GM11168 (cell line): ENCODE results near the gene PIGU.

Source experiments
- in situ Hi-C: fragments of 300-500 bp; cut with MboI; formaldehyde crosslinking; loops from one replicate; pipeline ENCODE4 v1.12.0; 2022; ENCODE audit warnings: low sequenced_read_pairs; ENCODE audit not compliant: unreplicated experiment

The PIGU gene

GRCh38 chr20:34540596-34541263, 136.2 kb downstream of the PIGU start:
- in situ Hi-C loops, result no loop called here

DNA sequence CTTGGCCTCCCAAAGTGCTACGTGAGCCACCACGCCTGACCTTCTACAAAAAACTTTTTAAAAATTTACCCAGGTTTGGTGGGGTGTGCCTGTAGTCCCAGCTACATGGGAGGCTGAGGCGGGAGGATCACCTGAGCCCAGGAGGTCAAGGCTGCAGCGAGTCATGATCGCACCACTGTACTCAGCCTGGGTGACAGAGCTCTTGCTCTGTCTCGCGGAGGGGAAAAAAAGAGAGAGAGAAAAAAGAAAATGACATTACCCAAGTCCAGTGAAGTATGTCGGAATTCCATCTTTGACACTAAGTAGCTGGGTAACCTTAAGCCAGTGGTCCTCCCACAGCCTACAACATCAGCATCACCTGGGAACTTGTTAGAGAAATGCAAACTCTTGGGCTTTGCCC, 137.1 kb downstream of the PIGU start:
- in situ Hi-C loops, result loop anchor here (10.0 kb wide), 1 partner anchor 225 kb away; no protein-coding TSS in a partner anchor

DNA sequence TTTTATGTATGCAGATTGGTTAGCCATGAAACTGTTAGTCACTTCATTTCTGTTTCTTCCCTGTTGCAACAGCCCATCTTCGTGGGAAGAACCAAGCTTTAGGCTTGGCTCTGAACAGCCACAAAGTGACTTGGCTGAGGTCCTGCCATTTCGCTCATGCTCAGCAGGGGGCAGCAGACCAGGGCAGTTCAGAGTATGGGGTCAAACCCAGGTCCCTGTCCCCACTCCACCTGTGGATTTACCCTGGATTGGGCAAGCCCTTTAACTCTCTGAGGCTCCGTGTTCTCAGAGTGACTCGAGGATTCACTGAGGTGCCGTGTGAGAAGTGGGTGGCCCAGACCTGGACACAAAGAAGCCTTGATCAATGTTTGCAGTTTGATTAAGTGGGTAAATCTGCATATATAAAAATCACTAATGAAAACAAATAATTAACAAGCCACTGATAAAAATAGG, 138.2 kb downstream of the PIGU start:
- in situ Hi-C loops, result loop anchor here (10.0 kb wide), 1 partner anchor 226 kb away; no protein-coding TSS in a partner anchor

- in situ Hi-C loops, result loop anchor here (10.0 kb wide), 1 partner anchor 227 kb away; no protein-coding TSS in a partner anchor
These were observed 139.2 kb downstream of the PIGU start for GRCh38 chr20:34537651-34538050.

- in situ Hi-C loops, result loop anchor here (10.0 kb wide), 1 partner anchor 228 kb away; no protein-coding TSS in a partner anchor
These were observed 140.0 kb downstream of the PIGU start for GRCh38 chr20:34536798-34537394.

GRCh38 chr20:34535857-34536256, 141.0 kb downstream of the PIGU start:
- in situ Hi-C loops, result loop anchor here (10.0 kb wide), 1 partner anchor 229 kb away; no protein-coding TSS in a partner anchor

- in situ Hi-C loops, result loop anchor here (10.0 kb wide), 1 partner anchor 229 kb away; no protein-coding TSS in a partner anchor
These were observed 141.5 kb downstream of the PIGU start for GRCh38 chr20:34535301-34535840.

DNA sequence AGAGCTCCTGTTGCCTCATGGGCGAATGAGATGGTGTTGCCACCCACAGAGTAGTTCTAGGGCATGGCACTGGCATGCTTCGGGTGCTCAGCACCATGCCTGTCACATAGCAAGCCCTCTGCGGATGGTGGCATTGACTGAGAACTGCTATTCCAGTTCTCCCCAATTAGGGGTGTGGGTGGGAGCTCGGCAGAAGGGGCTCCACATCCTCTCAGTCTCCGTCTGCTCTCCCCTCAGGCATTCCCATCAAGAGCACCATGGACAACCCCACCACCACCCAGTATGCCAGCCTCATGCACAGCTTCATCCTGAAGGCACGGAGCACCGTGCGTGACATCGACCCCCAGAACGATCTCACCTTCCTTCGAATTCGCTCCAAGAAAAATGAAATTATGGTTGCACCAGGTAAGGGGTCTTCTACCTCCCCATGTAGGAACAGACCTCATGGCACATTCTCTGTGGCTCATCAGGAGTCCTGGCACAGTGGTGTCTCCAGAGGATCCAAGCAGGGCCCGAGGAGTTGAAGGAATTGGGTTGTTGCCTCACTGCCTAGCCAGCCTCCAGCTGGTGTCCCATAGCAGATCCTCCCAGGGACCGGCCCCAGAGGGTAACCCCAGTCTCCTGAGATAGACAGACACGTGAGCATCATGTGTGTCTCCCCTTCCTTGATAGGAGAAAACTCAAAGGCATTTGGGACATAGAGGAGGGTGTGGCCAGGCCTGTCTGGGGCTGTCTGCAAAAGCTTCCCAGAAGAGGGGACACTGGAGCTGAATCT, 142.3 kb downstream of the PIGU start:
- in situ Hi-C loops, result loop anchor here (10.0 kb wide), 1 partner anchor 230 kb away; no protein-coding TSS in a partner anchor

GRCh38 chr20:34532756-34533155, 144.1 kb downstream of the PIGU start:
- in situ Hi-C loops, result loop anchor here (10.0 kb wide), 1 partner anchor 232 kb away; no protein-coding TSS in a partner anchor

- in situ Hi-C loops, result loop anchor here (10.0 kb wide), 1 partner anchor 232 kb away; no protein-coding TSS in a partner anchor
These were observed 144.6 kb downstream of the PIGU start for GRCh38 chr20:34532320-34532719.

GRCh38 chr20:34531608-34532265, 145.2 kb downstream of the PIGU start:
- in situ Hi-C loops, result loop anchor here (10.0 kb wide), 1 partner anchor 233 kb away; no protein-coding TSS in a partner anchor

GRCh38 chr20:34530342-34530741, 146.6 kb downstream of the PIGU start:
- in situ Hi-C loops, result loop anchor here (10.0 kb wide), 1 partner anchor 234 kb away; no protein-coding TSS in a partner anchor

DNA sequence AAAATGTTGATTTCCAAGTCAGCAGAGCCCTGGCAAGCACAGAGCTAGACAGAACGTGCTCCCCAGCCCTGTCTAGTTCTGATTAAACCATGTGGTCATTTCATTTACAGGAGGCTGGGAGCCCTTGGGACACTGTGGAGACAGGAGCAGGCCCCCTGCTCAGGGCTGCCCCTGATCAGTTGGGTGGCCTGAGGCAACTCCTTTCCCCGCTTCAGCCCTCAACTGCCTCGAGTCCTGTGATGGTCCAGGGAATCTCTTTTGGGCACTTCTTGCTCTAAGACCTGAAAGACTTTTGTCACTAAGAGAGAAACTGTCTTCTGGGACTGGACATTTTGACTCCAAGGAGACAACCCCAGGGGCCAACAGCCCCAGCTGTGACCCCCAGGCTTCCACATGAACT, 147.2 kb downstream of the PIGU start:
- in situ Hi-C loops, result loop anchor here (10.0 kb wide), 1 partner anchor 235 kb away; no protein-coding TSS in a partner anchor

GRCh38 chr20:34528921-34529297, 148.0 kb downstream of the PIGU start:
- in situ Hi-C loops, result no loop called here

DNA sequence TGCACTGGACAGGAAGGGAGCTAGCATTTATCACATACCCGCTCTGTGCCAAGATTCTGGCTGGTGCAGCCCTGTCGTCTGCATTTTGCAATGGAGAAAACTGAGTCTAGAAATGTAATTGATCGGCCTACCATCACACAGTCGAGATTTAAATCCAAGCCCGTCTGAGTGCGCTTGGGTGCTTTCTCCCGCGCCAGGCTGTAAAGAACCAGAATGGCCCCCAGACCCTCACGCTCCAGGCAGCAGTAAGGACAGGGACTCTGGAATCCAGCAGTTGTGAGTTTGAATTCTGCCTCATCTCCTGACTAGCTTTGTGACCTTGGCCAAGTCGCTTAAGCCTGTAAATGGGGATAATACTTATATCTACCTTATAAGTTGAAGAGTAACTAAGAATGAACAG, 149.9 kb downstream of the PIGU start:
- in situ Hi-C loops, result no loop called here

GRCh38 chr20:34526466-34526865, 150.4 kb downstream of the PIGU start:
- in situ Hi-C loops, result no loop called here

- in situ Hi-C loops, result no loop called here
These were observed 151.0 kb downstream of the PIGU start for GRCh38 chr20:34525709-34526416.

- in situ Hi-C loops, result no loop called here
These were observed 151.6 kb downstream of the PIGU start for GRCh38 chr20:34525342-34525708.

GRCh38 chr20:34524426-34524825, 152.5 kb downstream of the PIGU start:
- in situ Hi-C loops, result no loop called here
